ENCODE results near the gene PFKFB3. TPM values are rescaled to one million over a fixed set of nuclear protein-coding genes. Genes with fewer than 3 reads are reported as not detected.
"Not testable (repeated sequence)": the region's sequence is repeated elsewhere in the genome, so short reads cannot be mapped to it uniquely, and the experiment has no call there.

The PFKFB3 gene
- total RNA-seq, 1 donor from 2014 or later: 441 TPM

GRCh38 chr10:6201516-6201975 is 1.2 kb upstream of the PFKFB3 start:
- DNase-seq (ENCODE audit: low spot score): no peak

GRCh38 chr10:6202098-6202683 is 541 bp upstream of the PFKFB3 start:
- DNase-seq (ENCODE audit: low spot score): no peak

GRCh38 chr10:6203331-6204062 is 765 bp downstream of the PFKFB3 start:
- DNase-seq (ENCODE audit: low spot score): no peak

GRCh38 chr10:6204063-6204340 is 1.3 kb downstream of the PFKFB3 start:
- no peak for DNase-seq (ENCODE audit: low spot score)

GRCh38 chr10:6204341-6205191 is 1.8 kb downstream of the PFKFB3 start:
- no peak for DNase-seq (ENCODE audit: low spot score)

GRCh38 chr10:6206486-6206885 is 3.8 kb downstream of the PFKFB3 start:
- DNase-seq (ENCODE audit: low spot score): not testable (repeated sequence)

- DNase-seq (ENCODE audit: low spot score): no peak
Measured at GRCh38 chr10:6207658-6208057, 4.9 kb downstream of the PFKFB3 start.

GRCh38 chr10:6208799-6209235 is 6.1 kb downstream of the PFKFB3 start:
- no peak for DNase-seq (ENCODE audit: low spot score)

- no peak for DNase-seq (ENCODE audit: low spot score)
Measured at GRCh38 chr10:6211341-6211670, 8.6 kb downstream of the PFKFB3 start.

GRCh38 chr10:6211671-6212635 is 9.2 kb downstream of the PFKFB3 start:
- no peak for DNase-seq (ENCODE audit: low spot score)

GRCh38 chr10:6212806-6213205 is 10.1 kb downstream of the PFKFB3 start:
- DNase-seq (ENCODE audit: low spot score): no peak

GRCh38 chr10:6213257-6213905 is 10.6 kb downstream of the PFKFB3 start:
- DNase-seq (ENCODE audit: low spot score): no peak

- DNase-seq (ENCODE audit: low spot score): no peak
Measured at GRCh38 chr10:6213908-6214307, 11.2 kb downstream of the PFKFB3 start.

- DNase-seq (ENCODE audit: low spot score): no peak
Measured at GRCh38 chr10:6214612-6215011, 11.9 kb downstream of the PFKFB3 start.

- no peak for DNase-seq (ENCODE audit: low spot score)
Measured at GRCh38 chr10:6215241-6215640, 12.5 kb downstream of the PFKFB3 start.

- DNase-seq (ENCODE audit: low spot score): no peak
Measured at GRCh38 chr10:6215683-6216484, 13.2 kb downstream of the PFKFB3 start.

- no peak for DNase-seq (ENCODE audit: low spot score)
Measured at GRCh38 chr10:6216916-6217315, 14.2 kb downstream of the PFKFB3 start.

GRCh38 chr10:6217611-6218010 is 14.9 kb downstream of the PFKFB3 start:
- DNase-seq (ENCODE audit: low spot score): no peak

GRCh38 chr10:6218692-6219493 is 16.2 kb downstream of the PFKFB3 start:
- DNase-seq (ENCODE audit: low spot score): no peak
